Measurements from ENCODE around the gene SLC35F2.

SLC35F2 gene

DNA sequence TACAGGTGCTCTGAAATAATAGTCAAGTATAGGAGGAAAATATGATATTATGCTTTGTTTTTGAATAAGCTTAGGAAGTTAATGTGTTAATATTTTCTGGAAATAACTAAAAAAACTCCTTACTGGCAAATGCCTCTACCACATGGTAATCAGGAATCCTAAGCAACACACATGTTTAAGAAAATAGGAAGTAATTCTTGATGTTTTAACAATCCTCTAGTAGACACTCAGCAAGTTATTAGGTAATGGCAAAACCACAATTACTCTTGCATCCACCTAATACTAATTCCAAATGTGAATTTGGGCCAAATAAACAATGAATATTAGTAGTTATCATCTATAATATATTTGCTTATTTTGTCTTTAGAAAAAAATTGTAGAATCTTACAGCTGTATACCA is 53.6 kb downstream of the SLC35F2 start:
- peak overlapping the region; percentile 15; the same call in 1 of the 2 replicates for H3K27ac ChIP-seq (replicated peaks)
- TF ChIP-seq GABPA (IDR thresholded peaks at IDR 0.05; ENCODE audit: low read depth) (no peak), SPI1 (IDR thresholded peaks at IDR 0.05; ENCODE audit: borderline replicate concordance, low read depth) (no peak), POLR2AphosphoS5 (IDR thresholded peaks at IDR 0.05; ENCODE audit: low read depth) (no peak)
- TF ChIP-seq, protein P1, sequence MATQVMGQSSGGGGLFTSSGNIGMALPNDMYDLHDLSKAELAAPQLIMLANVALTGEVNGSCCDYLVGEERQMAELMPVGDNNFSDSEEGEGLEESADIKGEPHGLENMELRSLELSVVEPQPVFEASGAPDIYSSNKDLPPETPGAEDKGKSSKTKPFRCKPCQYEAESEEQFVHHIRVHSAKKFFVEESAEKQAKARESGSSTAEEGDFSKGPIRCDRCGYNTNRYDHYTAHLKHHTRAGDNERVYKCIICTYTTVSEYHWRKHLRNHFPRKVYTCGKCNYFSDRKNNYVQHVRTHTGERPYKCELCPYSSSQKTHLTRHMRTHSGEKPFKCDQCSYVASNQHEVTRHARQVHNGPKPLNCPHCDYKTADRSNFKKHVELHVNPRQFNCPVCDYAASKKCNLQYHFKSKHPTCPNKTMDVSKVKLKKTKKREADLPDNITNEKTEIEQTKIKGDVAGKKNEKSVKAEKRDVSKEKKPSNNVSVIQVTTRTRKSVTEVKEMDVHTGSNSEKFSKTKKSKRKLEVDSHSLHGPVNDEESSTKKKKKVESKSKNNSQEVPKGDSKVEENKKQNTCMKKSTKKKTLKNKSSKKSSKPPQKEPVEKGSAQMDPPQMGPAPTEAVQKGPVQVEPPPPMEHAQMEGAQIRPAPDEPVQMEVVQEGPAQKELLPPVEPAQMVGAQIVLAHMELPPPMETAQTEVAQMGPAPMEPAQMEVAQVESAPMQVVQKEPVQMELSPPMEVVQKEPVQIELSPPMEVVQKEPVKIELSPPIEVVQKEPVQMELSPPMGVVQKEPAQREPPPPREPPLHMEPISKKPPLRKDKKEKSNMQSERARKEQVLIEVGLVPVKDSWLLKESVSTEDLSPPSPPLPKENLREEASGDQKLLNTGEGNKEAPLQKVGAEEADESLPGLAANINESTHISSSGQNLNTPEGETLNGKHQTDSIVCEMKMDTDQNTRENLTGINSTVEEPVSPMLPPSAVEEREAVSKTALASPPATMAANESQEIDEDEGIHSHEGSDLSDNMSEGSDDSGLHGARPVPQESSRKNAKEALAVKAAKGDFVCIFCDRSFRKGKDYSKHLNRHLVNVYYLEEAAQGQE (IDR thresholded peaks at IDR 0.05; ENCODE audit: insufficient replicate concordance, low read depth), result no peak
- TF ChIP-seq, protein P2, sequence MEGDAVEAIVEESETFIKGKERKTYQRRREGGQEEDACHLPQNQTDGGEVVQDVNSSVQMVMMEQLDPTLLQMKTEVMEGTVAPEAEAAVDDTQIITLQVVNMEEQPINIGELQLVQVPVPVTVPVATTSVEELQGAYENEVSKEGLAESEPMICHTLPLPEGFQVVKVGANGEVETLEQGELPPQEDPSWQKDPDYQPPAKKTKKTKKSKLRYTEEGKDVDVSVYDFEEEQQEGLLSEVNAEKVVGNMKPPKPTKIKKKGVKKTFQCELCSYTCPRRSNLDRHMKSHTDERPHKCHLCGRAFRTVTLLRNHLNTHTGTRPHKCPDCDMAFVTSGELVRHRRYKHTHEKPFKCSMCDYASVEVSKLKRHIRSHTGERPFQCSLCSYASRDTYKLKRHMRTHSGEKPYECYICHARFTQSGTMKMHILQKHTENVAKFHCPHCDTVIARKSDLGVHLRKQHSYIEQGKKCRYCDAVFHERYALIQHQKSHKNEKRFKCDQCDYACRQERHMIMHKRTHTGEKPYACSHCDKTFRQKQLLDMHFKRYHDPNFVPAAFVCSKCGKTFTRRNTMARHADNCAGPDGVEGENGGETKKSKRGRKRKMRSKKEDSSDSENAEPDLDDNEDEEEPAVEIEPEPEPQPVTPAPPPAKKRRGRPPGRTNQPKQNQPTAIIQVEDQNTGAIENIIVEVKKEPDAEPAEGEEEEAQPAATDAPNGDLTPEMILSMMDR (IDR thresholded peaks at IDR 0.05; ENCODE audit: insufficient read depth, low read length), result no peak
- DNase-seq (ENCODE audit: low read depth in 1 of 2, low spot score in 1 of 2), result no peak
- no peaks in the 10 kb centered on the region for H3K27me3 ChIP-seq (ENCODE audit: insufficient read depth, poor library complexity, severe bottlenecking)
- no peak overlapping the region for H3K4me3 ChIP-seq (replicated peaks; ENCODE audit: insufficient read depth, low read length)

DNA sequence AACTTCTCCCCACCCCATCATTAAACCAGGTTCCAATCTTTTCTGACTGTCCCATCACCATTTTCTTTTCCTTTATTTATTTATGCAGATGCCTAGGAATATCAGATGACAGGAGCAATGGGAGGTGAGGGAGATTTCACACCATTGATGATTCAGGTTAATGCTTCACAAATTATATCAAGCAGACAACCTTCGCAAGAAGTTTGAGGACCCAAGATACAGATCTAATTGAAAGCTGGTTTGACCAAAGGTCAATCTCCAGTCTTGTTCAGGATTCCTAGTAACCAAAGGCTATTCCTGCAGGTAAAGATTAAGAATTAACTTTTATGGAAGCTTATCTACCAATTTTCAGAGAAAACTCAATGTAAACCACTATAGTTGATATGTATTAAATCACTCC is 54.4 kb downstream of the SLC35F2 start:
- TF ChIP-seq, protein P1 (IDR thresholded peaks at IDR 0.05; ENCODE audit: insufficient replicate concordance, low read depth), result no peak
- TF ChIP-seq POLR2AphosphoS5 (IDR thresholded peaks at IDR 0.05; ENCODE audit: low read depth), result no peak
- no peak for TF ChIP-seq SPI1 (IDR thresholded peaks at IDR 0.05; ENCODE audit: borderline replicate concordance, low read depth)
- TF ChIP-seq GABPA (IDR thresholded peaks at IDR 0.05; ENCODE audit: low read depth), result no peak
- TF ChIP-seq, protein P2 (IDR thresholded peaks at IDR 0.05; ENCODE audit: insufficient read depth, low read length), result no peak
- DNase-seq (ENCODE audit: low read depth in 1 of 2, low spot score in 1 of 2), result no peak
- no peak overlapping the region for H3K27ac ChIP-seq (replicated peaks)
- H3K27me3 ChIP-seq (ENCODE audit: insufficient read depth, poor library complexity, severe bottlenecking), result no peaks in the 10 kb centered on the region
- H3K4me3 ChIP-seq (replicated peaks; ENCODE audit: insufficient read depth, low read length), result no peak overlapping the region

- TF ChIP-seq, protein P1 (IDR thresholded peaks at IDR 0.05; ENCODE audit: insufficient replicate concordance, low read depth), result no peak
- H3K27ac ChIP-seq (replicated peaks), result no peak overlapping the region
- no peak overlapping the region for H3K4me3 ChIP-seq (replicated peaks; ENCODE audit: insufficient read depth, low read length)
- H3K27me3 ChIP-seq (ENCODE audit: insufficient read depth, poor library complexity, severe bottlenecking), result no peaks in the 10 kb centered on the region
- DNase-seq (ENCODE audit: low read depth in 1 of 2, low spot score in 1 of 2), result no peak
These were observed 56.9 kb downstream of the SLC35F2 start for GRCh38 chr11:107801641-107802040.
